IMR-90 (cell line): ENCODE results near the gene RNF181. TPM values are rescaled to one million over a fixed set of nuclear protein-coding genes. Genes with fewer than 3 reads are reported as not detected.

Source experiments
- ATAC-seq: fragments of 200-7000 bp; cut with Tn5 transposase; 2 replicates; pipeline ENCODE4 v1.9.1; 2020; ENCODE audit warnings: low read depth, mild to moderate bottlenecking, moderate library complexity
- BruUV-seq: library from RNA; stranded (reverse); fragments of 400-500 nt; replicated peaks from 2 replicates; lab custom pipeline; 2021; lab: Mats Ljungman, UMichigan
- CTCF ChIA-PET: fragments of 300-600 bp; formaldehyde crosslinking; extraction: SDS; loops from one replicate; lab custom pipeline; 2021; ENCODE audit warnings: antibody characterized with exemption; lab: Yijun Ruan, JAX
- POLR2A ChIA-PET: fragments of 300-600 bp; sonication (Branson Sonifier 250); formaldehyde crosslinking; loops from one replicate; lab custom pipeline; 2022; ENCODE audit warnings: antibody characterized with exemption; ENCODE audit not compliant: unreplicated experiment; lab: Charles Lee
- DNase-seq: peaks from one replicate; pipeline ENCODE4 v3.0.0; 2013
- H2AFZ ChIP-seq: replicated peaks from 2 replicates; pipeline ENCODE3; 2013; ENCODE audit warnings: low read length, mild to moderate bottlenecking; ENCODE audit not compliant: poor library complexity
- H2AK5ac ChIP-seq: 2 replicates; pipeline ENCODE4 v1.6.1; 2013; ENCODE audit warnings: low read depth, low read length, inconsistent platforms
- H2AK9ac ChIP-seq: replicated peaks from 2 replicates; pipeline ENCODE3; 2013; ENCODE audit warnings: mild to moderate bottlenecking, low read depth, low read length, moderate library complexity; ENCODE audit not compliant: poor library complexity
- H2BK120ac ChIP-seq: 2 replicates; pipeline ENCODE4 v1.6.1; 2013; ENCODE audit warnings: low read depth, low read length, inconsistent platforms
- H2BK15ac ChIP-seq: 3 replicates; pipeline ENCODE4 v1.6.1; 2013; ENCODE audit warnings: low read depth, low read length, inconsistent platforms
- H2BK20ac ChIP-seq: 2 replicates; pipeline ENCODE4 v1.6.1; 2013; ENCODE audit warnings: low read depth, mild to moderate bottlenecking, inconsistent platforms, low read length, moderate library complexity
- H2BK5ac ChIP-seq: 2 replicates; pipeline ENCODE4 v1.6.1; 2013; ENCODE audit warnings: mild to moderate bottlenecking, low read depth, low read length, inconsistent platforms; ENCODE audit not compliant: poor library complexity, severe bottlenecking
- H3K14ac ChIP-seq: replicated peaks from 2 replicates; pipeline ENCODE4 v1.6.1; 2013; ENCODE audit warnings: low read depth, low read length, inconsistent platforms
- H3K18ac ChIP-seq: 2 replicates; pipeline ENCODE4 v1.6.1; 2013; ENCODE audit warnings: low read depth, low read length, control low read depth
- H3K23ac ChIP-seq: 2 replicates; pipeline ENCODE4 v1.6.1; 2013; ENCODE audit warnings: low read depth, low read length, inconsistent platforms
- H3K27ac ChIP-seq: 2 replicates; pipeline ENCODE4 v1.5.1; 2013; ENCODE audit warnings: mild to moderate bottlenecking, control low read depth, low read length; ENCODE audit not compliant: insufficient read depth
- H3K27me3 ChIP-seq: 2 replicates; pipeline ENCODE4 v1.6.1; 2013; ENCODE audit warnings: low read length; ENCODE audit not compliant: control insufficient read depth, insufficient read depth
- H3K36me3 ChIP-seq: 2 replicates; pipeline ENCODE4 v1.6.1; 2013; ENCODE audit warnings: low read length, mixed read lengths; ENCODE audit not compliant: control insufficient read depth, insufficient read depth
- H3K4ac ChIP-seq: 2 replicates; pipeline ENCODE4 v1.6.1; 2013; ENCODE audit warnings: low read depth, low read length, inconsistent platforms
- H3K4me1 ChIP-seq: 2 replicates; pipeline ENCODE4 v1.6.1; 2013; ENCODE audit warnings: low read length, mixed read lengths; ENCODE audit not compliant: control insufficient read depth, insufficient read depth
- H3K4me2 ChIP-seq: 2 replicates; pipeline ENCODE4 v1.6.1; 2013; ENCODE audit warnings: low read depth, mild to moderate bottlenecking, control low read depth, low read length, moderate library complexity
- H3K4me3 ChIP-seq: 2 replicates; pipeline ENCODE4 v1.5.1; 2013; ENCODE audit warnings: low read depth, mild to moderate bottlenecking, control low read depth, low read length, moderate library complexity; ENCODE audit not compliant: insufficient read depth
- H3K56ac ChIP-seq: 2 replicates; pipeline ENCODE4 v1.6.1; 2013; ENCODE audit warnings: low read length, inconsistent platforms; ENCODE audit not compliant: insufficient read depth; ENCODE audit errors: extremely low read depth
- H3K79me1 ChIP-seq, 2 experiments: 2 replicates each; pipeline ENCODE4 v1.6.1; 2013; ENCODE audit warnings: low read length in 2 of 2, inconsistent platforms in 1 of 2, low read depth in 1 of 2
- H3K9ac ChIP-seq: 2 replicates; pipeline ENCODE4 v1.6.1; 2013; ENCODE audit warnings: low read depth, low read length, control low read depth
- H3K9me1 ChIP-seq: 2 replicates; pipeline ENCODE4 v1.6.1; 2013; ENCODE audit warnings: low read length, inconsistent platforms; ENCODE audit not compliant: insufficient read depth
- H3K9me3 ChIP-seq: 2 replicates; pipeline ENCODE4 v1.6.1; 2013; ENCODE audit warnings: low read length; ENCODE audit not compliant: control insufficient read depth, insufficient read depth
- H4K20me1 ChIP-seq: 2 replicates; pipeline ENCODE4 v1.6.1; 2013; ENCODE audit warnings: low read length, inconsistent platforms; ENCODE audit not compliant: insufficient read depth
- H4K5ac ChIP-seq: 2 replicates; pipeline ENCODE4 v1.6.1; 2013; ENCODE audit warnings: mild to moderate bottlenecking, low read depth, low read length, control low read depth
- H4K8ac ChIP-seq, 2 experiments: 2 replicates each; pipeline ENCODE4 v1.6.1; 2013; ENCODE audit warnings: low read depth in 2 of 2, low read length in 2 of 2, control low read depth in 1 of 2, inconsistent platforms in 1 of 2
- H4K91ac ChIP-seq: 2 replicates; pipeline ENCODE4 v1.6.1; 2013; ENCODE audit warnings: low read depth, low read length, inconsistent platforms; ENCODE audit not compliant: insufficient read depth
- FOS ChIP-seq: fragments of 150-350 bp; IDR thresholded peaks from 2 replicates; pipeline ENCODE4 v1.6.1; 2016; ENCODE audit warnings: low read depth, low read length
- MAFK ChIP-seq: IDR thresholded peaks from 2 replicates; pipeline ENCODE4 v1.6.1; 2012; ENCODE audit warnings: low read depth, low read length, improper control_type of control experiment
- SMC3 ChIP-seq: fragments of 150-350 bp; IDR thresholded peaks from 2 replicates; pipeline ENCODE4 v1.6.1; 2016; ENCODE audit warnings: low read depth, mild to moderate bottlenecking, antibody characterized with exemption, low read length, moderate library complexity
- USF2 ChIP-seq: fragments of 150-350 bp; IDR thresholded peaks from 2 replicates; pipeline ENCODE4 v1.6.1; 2017; ENCODE audit warnings: mild to moderate bottlenecking, antibody characterized with exemption, low read length, low read depth
- WGBS, 2 experiments: methylation state at CpG; one replicate each; pipeline versions ENCODE4 v1.1.5 to v1.1.7; 2013; ENCODE audit warnings: missing lambda C conversion rate in 2 of 2; ENCODE audit not compliant: insufficient read length in 1 of 2; ENCODE audit errors: extremely low coverage in 2 of 2; 5-methylcytosine and 5-hydroxymethylcytosine counted together
- dilution Hi-C: fragments of 300-500 bp; cut with HindIII; formaldehyde crosslinking; loops from one replicate; pipeline ENCODE4 v1.14.3; 2018; ENCODE audit warnings: low sequenced_read_pairs; ENCODE audit not compliant: unreplicated experiment
- in situ Hi-C: fragments of 300-500 bp; cut with MboI; formaldehyde crosslinking; loops from 3 replicates; pipeline ENCODE4 v1.14.3; 2019; ENCODE audit warnings: low sequenced_read_pairs, inconsistent platforms, mixed read lengths
- intact Hi-C: fragments of 100-400 bp; cut with micrococcal nuclease; formaldehyde crosslinking; loops from 2 replicates; pipeline ENCODE4 v1.10.0; 2022
- polyA plus RNA-seq, 3 experiments: library from polyadenylated mRNA; depleted of rRNA; stranded (reverse); fragments of >200 nt; gene quantifications; 2 replicates each; pipeline ENCODE4 v1.2.3, GENCODE V29; 2012; ENCODE audit warnings: low replicate concordance in 1 of 3
- total RNA-seq: library from RNA; depleted of rRNA; stranded (reverse); fragments of >200 nt; gene quantifications from 2 replicates; pipeline ENCODE4 v1.2.3, GENCODE V29; 2012

Gene RNF181
- total and polyA plus RNA-seq, 2 of the 4 experiments (the other 2 are of a cell fraction) = 438 to 498 TPM

- CTCF ChIA-PET = no interaction called here
- WGBS, 2 experiments = 92% methylated on average over 12 of the region's 17 CpGs; no CpG with 5 or more reads in 1 of the 2 experiments
These were observed 4.1 kb downstream of the RNF181 start for GRCh38 chr2:85599468-85600234.

More at GRCh38 chr2:85599468-85600234, 4.1 kb downstream of the RNF181 start:
- H2AK9ac ChIP-seq = peak overlapping the region; percentile 61
- DNase-seq (no peak), ATAC-seq (no peak)
- peaks cover 18% of the 10 kb centered on the region for H3K4me1 ChIP-seq
- no peak overlapping the region for H2AK5ac ChIP-seq
- peaks cover 16% of the 10 kb centered on the region for H4K20me1 ChIP-seq
- POLR2A ChIA-PET = interaction anchor here (0.5 to 0.9 kb wide), 2 partner anchors 181 to 245 kb away, joined by 3 read pairs; partner anchors contain the start of genes ELMOD3, RETSAT and SH2D6
- H3K4ac ChIP-seq = no peak overlapping the region
- in situ Hi-C loops (no loop called here), intact Hi-C loops (loop anchor here (5.0 kb wide), 1 partner anchor 37 kb away; the partner anchor contains the start of gene GGCX), dilution Hi-C loops (no loop called here)
- no peak overlapping the region for H3K56ac ChIP-seq
- no peaks in the 10 kb centered on the region for H3K9me3 ChIP-seq
- H4K5ac ChIP-seq = no peak overlapping the region
- peaks cover 24 to 70% of the 10 kb centered on the region in 2 experiments; a peak in 3 of 4 replicates for H3K79me1 ChIP-seq
- H3K27ac ChIP-seq = no peak overlapping the region
- TF ChIP-seq FOS = no peak
- no peak for TF ChIP-seq SMC3
- TF ChIP-seq MAFK = no peak
- no peak for TF ChIP-seq USF2
- H3K23ac ChIP-seq = no peak overlapping the region
- H4K8ac ChIP-seq = no peak overlapping the region
- H3K14ac ChIP-seq = no peak overlapping the region
- H2BK20ac ChIP-seq = no peak overlapping the region
- no peak overlapping the region for H2BK5ac ChIP-seq
- no peaks in the 10 kb centered on the region for H3K27me3 ChIP-seq
- no peak overlapping the region for H2BK15ac ChIP-seq
- H3K36me3 ChIP-seq = peaks cover 26% of the 10 kb centered on the region
- H3K9me1 ChIP-seq = peaks cover 22% of the 10 kb centered on the region
- no peak overlapping the region for H3K18ac ChIP-seq
- no peak overlapping the region for H3K4me3 ChIP-seq
- no TSS peak for BruUV-seq
- H2AFZ ChIP-seq = no peak overlapping the region
- H4K91ac ChIP-seq = no peak overlapping the region
- no peak overlapping the region for H2BK120ac ChIP-seq
- H3K9ac ChIP-seq = no peak overlapping the region
- H3K4me2 ChIP-seq = no peak overlapping the region
